CD4-positive, alpha-beta T cell treated with Interleukin-4 for 1 hour (primary cell): ENCODE measurements around the gene AK8.
A peak's percentile ranks its signal among the peaks of the same experiment; 100 is the strongest.

Source experiments
- DNase-seq, 2 donors: peaks; one replicate each; pipeline ENCODE4 v3.0.0-alpha.2; 2020 to 2022

Gene AK8

GRCh38 chr9:132710333-132710732 is 167.8 kb downstream of the AK8 start:
- no peak for DNase-seq

DNA sequence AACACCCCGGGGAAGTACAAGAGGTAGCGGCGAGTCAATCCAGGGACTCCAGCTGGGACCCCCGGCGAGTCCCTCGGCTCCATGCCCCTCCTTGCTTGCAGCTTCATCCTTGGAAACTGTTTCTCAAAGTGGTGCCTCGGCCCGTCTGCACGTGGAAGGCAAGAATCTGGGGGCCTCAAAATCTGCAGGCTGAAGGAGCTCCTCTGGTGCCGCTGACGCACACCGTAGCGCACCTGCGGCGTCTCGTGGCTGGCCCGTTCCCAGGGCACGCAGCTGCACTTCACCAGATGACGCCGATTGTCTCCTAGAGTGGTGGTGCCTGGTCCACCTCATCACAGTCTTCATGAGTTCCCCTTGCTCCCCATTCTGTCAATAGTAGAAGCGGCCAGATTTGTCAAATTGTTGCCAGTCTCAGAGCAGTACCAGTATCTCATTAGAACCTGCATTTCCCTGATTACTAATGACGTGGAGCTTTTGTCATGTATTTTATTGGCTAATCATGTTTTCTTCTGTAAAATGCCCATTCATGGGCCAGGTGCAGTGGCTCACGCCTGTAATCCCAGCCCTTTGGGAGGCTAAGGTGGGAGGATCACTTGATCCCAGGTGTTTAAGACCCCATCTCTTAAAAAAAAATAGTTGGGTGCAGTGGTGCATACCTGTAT is 169.2 kb downstream of the AK8 start:
- no peak for DNase-seq

DNA sequence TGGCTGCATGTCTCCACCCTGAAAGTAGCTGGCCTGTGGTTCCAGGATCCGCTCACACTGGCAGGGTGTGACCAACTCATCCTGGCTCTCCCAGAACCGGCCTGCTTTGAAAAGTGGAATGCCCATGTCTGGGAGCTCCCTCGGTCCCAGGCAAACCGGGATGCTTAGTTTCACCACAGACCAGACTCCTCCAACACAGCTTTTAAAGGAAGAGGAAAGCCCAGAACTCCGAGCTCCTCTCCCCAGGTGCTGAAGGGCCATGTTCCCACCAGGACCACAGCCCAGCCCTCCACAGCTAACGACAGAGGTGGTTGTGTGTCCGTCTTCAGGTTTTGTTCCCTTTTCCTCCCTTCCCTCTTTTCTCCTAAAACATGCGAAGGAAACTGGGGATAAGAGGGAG is 169.8 kb downstream of the AK8 start:
- no peak for DNase-seq

DNA sequence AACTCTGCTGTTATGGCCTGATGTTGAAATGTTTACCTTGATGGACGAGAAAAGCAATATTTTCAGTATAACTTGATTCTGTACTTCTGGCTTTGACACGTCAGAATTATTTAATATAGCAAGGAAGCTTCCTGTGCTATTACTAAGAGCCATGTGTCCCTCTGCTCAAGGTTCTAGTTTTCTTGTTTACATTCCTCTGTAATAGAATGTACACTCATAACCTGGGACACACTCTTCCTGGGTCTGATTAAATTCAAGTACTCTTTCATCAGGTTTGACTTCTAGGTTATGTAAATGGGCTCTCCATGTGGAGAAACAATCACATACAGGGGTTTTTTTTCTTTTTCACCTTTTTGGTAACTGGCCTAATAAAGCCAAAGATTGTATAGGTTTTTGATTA is 174.7 kb downstream of the AK8 start:
- DNase-seq: no peak

- no peak for DNase-seq
These were observed 175.8 kb downstream of the AK8 start for GRCh38 chr9:132702254-132702653.

- no peak for DNase-seq
These were observed 178.1 kb downstream of the AK8 start for GRCh38 chr9:132699956-132700355.

GRCh38 chr9:132698989-132699388 is 179.1 kb downstream of the AK8 start:
- no peak for DNase-seq

DNA sequence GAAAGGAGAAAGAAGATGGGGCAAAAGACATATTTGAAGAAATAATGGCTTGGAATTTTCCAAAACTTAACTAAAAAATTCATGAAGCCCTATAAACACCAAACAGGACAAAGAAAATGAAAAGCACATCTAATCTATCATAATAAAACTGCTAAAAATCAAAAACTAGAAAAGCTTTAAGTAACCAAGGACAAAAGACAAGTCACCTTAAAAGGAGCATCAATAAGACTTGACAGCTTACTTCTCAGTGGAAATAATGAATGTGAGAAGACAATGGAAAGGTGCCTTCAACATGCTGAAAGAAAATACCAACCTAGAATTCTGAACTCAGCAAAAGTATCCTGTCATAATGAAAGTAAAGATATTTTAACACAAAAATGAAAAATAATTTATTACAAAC is 180.9 kb downstream of the AK8 start:
- DNase-seq: no peak

DNA sequence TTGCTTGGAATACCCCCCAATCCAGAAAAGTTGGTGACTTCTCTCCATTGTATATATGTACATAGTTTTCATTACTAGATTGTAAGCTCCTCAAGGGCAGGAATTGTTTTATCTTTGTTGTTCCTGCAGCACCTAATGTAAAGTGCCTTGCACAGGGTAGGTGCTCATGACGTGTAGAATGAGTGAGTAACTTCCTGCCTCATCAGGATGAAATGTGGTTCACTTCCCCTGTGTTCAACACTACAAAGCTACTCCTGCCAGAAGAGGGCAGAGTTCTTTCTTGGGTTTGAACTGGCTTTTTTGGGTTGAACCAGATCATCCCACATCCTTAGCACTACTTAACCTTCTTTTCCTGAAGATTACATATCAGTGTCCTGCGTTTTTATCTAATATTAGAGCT is 183.9 kb downstream of the AK8 start:
- DNase-seq: peak in 1 of 2 donors; percentile 32

DNA sequence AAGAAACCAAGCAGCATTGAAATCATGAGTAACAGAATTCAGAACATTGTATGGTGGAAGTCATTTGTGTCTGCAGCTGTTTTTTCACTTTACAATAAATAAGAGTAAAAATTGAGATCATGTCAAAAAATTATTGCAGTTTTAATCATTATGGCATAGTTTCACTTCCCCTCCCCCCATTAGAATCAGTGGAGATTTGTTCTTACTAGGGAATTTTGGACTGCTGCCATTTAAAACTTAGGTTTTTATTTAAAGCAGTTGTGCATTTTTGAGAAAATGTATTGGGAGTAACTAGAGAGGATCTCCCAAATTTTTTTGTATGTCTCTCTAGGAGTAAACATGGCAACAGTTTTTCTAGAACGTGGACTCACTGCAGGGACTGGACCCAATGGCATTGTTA is 187.4 kb downstream of the AK8 start:
- no peak for DNase-seq

GRCh38 chr9:132683873-132684272 is 194.2 kb downstream of the AK8 start:
- DNase-seq: no peak

- no peak for DNase-seq
These were observed 196.5 kb downstream of the AK8 start for GRCh38 chr9:132681561-132681960.

GRCh38 chr9:132679946-132680625 is 198.0 kb downstream of the AK8 start:
- no peak for DNase-seq

GRCh38 chr9:132677976-132678375 is 200.1 kb downstream of the AK8 start:
- DNase-seq: no peak
